Gastrocnemius medialis (tissue), 4 donors: ENCODE data around the gene CCL17. TPM values are rescaled to one million over a fixed set of nuclear protein-coding genes. Genes with fewer than 3 reads are reported as not detected.

Experiments
- ATAC-seq, 2 donors: fragments of 150-250 bp; one replicate each; pipeline ENCODE4 v1.9.1; 2016
- DNase-seq, 2 donors: peaks; one replicate each; pipeline ENCODE4 v3.0.0-alpha.2; 2019
- H3K27ac ChIP-seq, 4 donors: fragments of 200-600 bp; sonication (generic); 1 replicate in 1 of 4; 2 replicates in 3 of 4; pipeline ENCODE4 v1.5.1; 2016 to 2018; ENCODE audit warnings: mild to moderate bottlenecking in 2 of 4, moderate library complexity in 1 of 4
- H3K27me3 ChIP-seq, 3 donors: fragments of 200-600 bp; sonication (generic) in 2 of 3; 1 replicate in 1 of 3; 2 replicates in 2 of 3; pipeline versions ENCODE4 v1.5.1 to v1.6.0; 2016 to 2019; ENCODE audit warnings: mild to moderate bottlenecking in 1 of 3, moderate library complexity in 1 of 3
- H3K36me3 ChIP-seq, 2 donors: fragments of 200-600 bp; sonication (generic) in 1 of 2; one replicate each; pipeline ENCODE4 v1.5.1; 2017 to 2018
- H3K4me1 ChIP-seq, 2 donors: fragments of 200-600 bp; sonication (generic) in 1 of 2; one replicate each; pipeline ENCODE4 v1.5.1; 2016 to 2017; ENCODE audit warnings: mild to moderate bottlenecking in 2 of 2
- H3K4me3 ChIP-seq, 4 donors: fragments of 200-600 bp; sonication (generic) in 3 of 4; 1 replicate in 1 of 4; 2 replicates in 3 of 4; pipeline ENCODE4 v1.5.1; 2016 to 2019; ENCODE audit warnings: mild to moderate bottlenecking in 2 of 4
- H3K9me3 ChIP-seq, 3 donors: fragments of 200-600 bp; sonication (generic) in 2 of 3; 1 replicate in 1 of 3; 2 replicates in 2 of 3; pipeline ENCODE4 v1.5.1; 2016 to 2019
- POLR2A ChIP-seq, 2 donors: fragments of 450-650 bp; IDR thresholded peaks; one replicate each; pipeline ENCODE4 v1.6.1; 2017; ENCODE audit warnings: antibody characterized with exemption in 2 of 2, mild to moderate bottlenecking in 2 of 2, moderate library complexity in 2 of 2
- in situ Hi-C, 4 donors: fragments of 200-750 bp; cut with MboI; loops; one replicate each; pipeline versions ENCODE4 v1.15.0 to v1.8.0; 2017; ENCODE audit warnings: low sequenced_read_pairs in 4 of 4
- intact Hi-C: fragments of 100-400 bp; cut with DNase I; formaldehyde crosslinking; loops from one replicate; pipeline ENCODE4 v1.15.1; 2023; ENCODE audit warnings: low total_unique reads
- total RNA-seq, 4 donors: library from RNA; depleted of rRNA; stranded (reverse); fragments of >200 nt; gene quantifications; one replicate each; pipeline versions ENCODE4 v1.1.0 to v1.2.3, GENCODE V29; 2016
- TF ChIP-seq, protein P1 (sequence below), 5 experiments: fragments of 450-650 bp in 3 of 5; fragments of 200-600 bp in 2 of 5; sonication (generic) in 2 of 5; IDR thresholded peaks in 4 of 5; conservative IDR thresholded peaks in 1 of 5; 1 replicate in 4 of 5; 2 replicates in 1 of 5; pipeline ENCODE4 v1.5.1; 2016 to 2019; ENCODE audit warnings: antibody characterized with exemption in 5 of 5, mild to moderate bottlenecking in 3 of 5, moderate library complexity in 3 of 5

The CCL17 gene
- total RNA-seq, 4 donors from 2014 or later = not detected

GRCh38 chr16:57358527-57359095 is 46.0 kb upstream of the CCL17 start, which contains the start of gene CCL22:
TSS of gene CCL22 (plus strand) at chr16:57358783. CDS start at chr16:57358817, 34 bp downstream.
- no peak for TF ChIP-seq POLR2A (IDR thresholded peaks at IDR 0.05)
- TF ChIP-seq, protein P1, sequence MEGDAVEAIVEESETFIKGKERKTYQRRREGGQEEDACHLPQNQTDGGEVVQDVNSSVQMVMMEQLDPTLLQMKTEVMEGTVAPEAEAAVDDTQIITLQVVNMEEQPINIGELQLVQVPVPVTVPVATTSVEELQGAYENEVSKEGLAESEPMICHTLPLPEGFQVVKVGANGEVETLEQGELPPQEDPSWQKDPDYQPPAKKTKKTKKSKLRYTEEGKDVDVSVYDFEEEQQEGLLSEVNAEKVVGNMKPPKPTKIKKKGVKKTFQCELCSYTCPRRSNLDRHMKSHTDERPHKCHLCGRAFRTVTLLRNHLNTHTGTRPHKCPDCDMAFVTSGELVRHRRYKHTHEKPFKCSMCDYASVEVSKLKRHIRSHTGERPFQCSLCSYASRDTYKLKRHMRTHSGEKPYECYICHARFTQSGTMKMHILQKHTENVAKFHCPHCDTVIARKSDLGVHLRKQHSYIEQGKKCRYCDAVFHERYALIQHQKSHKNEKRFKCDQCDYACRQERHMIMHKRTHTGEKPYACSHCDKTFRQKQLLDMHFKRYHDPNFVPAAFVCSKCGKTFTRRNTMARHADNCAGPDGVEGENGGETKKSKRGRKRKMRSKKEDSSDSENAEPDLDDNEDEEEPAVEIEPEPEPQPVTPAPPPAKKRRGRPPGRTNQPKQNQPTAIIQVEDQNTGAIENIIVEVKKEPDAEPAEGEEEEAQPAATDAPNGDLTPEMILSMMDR (IDR thresholded peaks at IDR 0.05 in 4 of 5, conservative IDR thresholded peaks at IDR 0.05 in 1 of 5) = no peak
- no peaks in the 10 kb centered on the region for H3K4me1 ChIP-seq
- no peak within 1 kb of the TSS for H3K4me3 ChIP-seq
- no peaks in the 10 kb centered on the region for H3K9me3 ChIP-seq
- DNase-seq = no peak
- no peaks in the 10 kb centered on the region for H3K36me3 ChIP-seq
- H3K27me3 ChIP-seq = no peaks in the 10 kb centered on the region
- intact Hi-C loops (no loop called here), in situ Hi-C loops (no loop called here)
- no peak within 1 kb of the TSS for H3K27ac ChIP-seq
- ATAC-seq = no peak

DNA sequence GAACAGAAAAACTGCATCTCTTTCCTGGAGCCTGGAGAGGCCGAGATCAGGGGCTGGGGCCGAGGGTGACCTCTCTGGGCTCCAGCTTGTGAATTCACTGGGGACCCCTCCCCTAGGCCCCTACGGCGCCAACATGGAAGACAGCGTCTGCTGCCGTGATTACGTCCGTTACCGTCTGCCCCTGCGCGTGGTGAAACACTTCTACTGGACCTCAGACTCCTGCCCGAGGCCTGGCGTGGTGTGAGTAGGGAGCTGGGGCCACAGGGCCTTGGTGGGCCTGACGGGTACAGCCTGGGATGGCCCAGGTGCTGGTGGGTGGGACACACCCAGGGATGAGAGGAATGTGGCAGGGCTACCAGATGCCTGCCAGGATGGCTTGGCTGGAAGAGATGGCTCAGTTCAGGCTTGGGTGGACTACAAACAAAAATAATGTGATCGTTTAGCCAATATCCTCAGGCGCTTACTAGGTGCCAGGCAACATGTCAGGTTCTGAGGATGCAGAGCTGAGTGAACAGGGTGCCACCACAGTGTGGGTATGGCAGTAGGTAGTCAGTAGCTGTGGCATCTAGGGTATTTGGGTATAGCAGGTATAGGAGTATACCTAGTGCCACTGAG is 44.1 kb upstream of the CCL17 start:
- in situ Hi-C loops = no loop called here
- no peaks in the 10 kb centered on the region for H3K9me3 ChIP-seq
- H3K27me3 ChIP-seq = no peaks in the 10 kb centered on the region
- no peak for TF ChIP-seq POLR2A (IDR thresholded peaks at IDR 0.05)
- TF ChIP-seq, protein P1 (IDR thresholded peaks at IDR 0.05 in 4 of 5, conservative IDR thresholded peaks at IDR 0.05 in 1 of 5) = no peak
- ATAC-seq = no peak
- no peaks in the 10 kb centered on the region for H3K36me3 ChIP-seq
- no peak for DNase-seq
- no peak overlapping the region for H3K4me3 ChIP-seq
- H3K27ac ChIP-seq = no peak overlapping the region
- intact Hi-C loops = no loop called here
- no peaks in the 10 kb centered on the region for H3K4me1 ChIP-seq

- H3K4me1 ChIP-seq = no peaks in the 10 kb centered on the region
- intact Hi-C loops = no loop called here
- no peak for DNase-seq
- no peaks in the 10 kb centered on the region for H3K27me3 ChIP-seq
- H3K4me3 ChIP-seq = no peak overlapping the region
- no peaks in the 10 kb centered on the region for H3K36me3 ChIP-seq
- H3K27ac ChIP-seq = no peak overlapping the region
- H3K9me3 ChIP-seq = no peaks in the 10 kb centered on the region
- TF ChIP-seq, protein P1 (IDR thresholded peaks at IDR 0.05 in 4 of 5, conservative IDR thresholded peaks at IDR 0.05 in 1 of 5) = no peak
- no peak for TF ChIP-seq POLR2A (IDR thresholded peaks at IDR 0.05)
- in situ Hi-C loops = no loop called here
- ATAC-seq = no peak
Observed at GRCh38 chr16:57361404-57361803, 43.2 kb upstream of the CCL17 start.

- in situ Hi-C loops (no loop called here), intact Hi-C loops (no loop called here)
- Histone ChIP-seq H3K27ac (no peak overlapping the region), H3K36me3 (no peaks in the 10 kb centered on the region), H3K4me1 (no peaks in the 10 kb centered on the region), H3K9me3 (no peaks in the 10 kb centered on the region), H3K27me3 (no peaks in the 10 kb centered on the region), H3K4me3 (no peak overlapping the region)
- ATAC-seq = no peak
- DNase-seq = no peak
- TF ChIP-seq POLR2A (IDR thresholded peaks at IDR 0.05) = no peak
- TF ChIP-seq, protein P1 (IDR thresholded peaks at IDR 0.05 in 4 of 5, conservative IDR thresholded peaks at IDR 0.05 in 1 of 5) = no peak
Observed at GRCh38 chr16:57364143-57364542, 40.4 kb upstream of the CCL17 start.
